H7 (cell line): ENCODE measurements around the gene FAM72A. TPM values are rescaled to one million over a fixed set of nuclear protein-coding genes. Genes with fewer than 3 reads are reported as not detected.
"Not testable (repeated sequence)": the region's sequence is repeated elsewhere in the genome, so short reads cannot be mapped to it uniquely, and the experiment has no call there.

Source experiments
- DNase-seq: peaks from one replicate; pipeline ENCODE4 v3.0.0; 2012
- H3K27me3 ChIP-seq: 2 replicates; pipeline ENCODE4 v1.6.0; 2011; ENCODE audit warnings: mild to moderate bottlenecking, low read length; ENCODE audit not compliant: control insufficient read depth, insufficient read depth
- H3K36me3 ChIP-seq: replicated peaks from 2 replicates; pipeline ENCODE4 v1.5.1; 2011; ENCODE audit warnings: low read length; ENCODE audit not compliant: control insufficient read depth, insufficient read depth
- H3K4me3 ChIP-seq: 2 replicates; pipeline ENCODE4 v1.5.1; 2011; ENCODE audit warnings: low read depth, mild to moderate bottlenecking, control low read depth, low read length, moderate library complexity; ENCODE audit not compliant: insufficient read depth
- total RNA-seq: library from RNA; depleted of rRNA; stranded (reverse); fragments of >200 nt; shearing (Covaris generic); gene quantifications from 2 replicates; pipeline ENCODE4 v1.2.3, GENCODE V29; 2014

The FAM72A gene
- total RNA-seq, 1 experiment from 2014 or later: 21.8 TPM

DNA sequence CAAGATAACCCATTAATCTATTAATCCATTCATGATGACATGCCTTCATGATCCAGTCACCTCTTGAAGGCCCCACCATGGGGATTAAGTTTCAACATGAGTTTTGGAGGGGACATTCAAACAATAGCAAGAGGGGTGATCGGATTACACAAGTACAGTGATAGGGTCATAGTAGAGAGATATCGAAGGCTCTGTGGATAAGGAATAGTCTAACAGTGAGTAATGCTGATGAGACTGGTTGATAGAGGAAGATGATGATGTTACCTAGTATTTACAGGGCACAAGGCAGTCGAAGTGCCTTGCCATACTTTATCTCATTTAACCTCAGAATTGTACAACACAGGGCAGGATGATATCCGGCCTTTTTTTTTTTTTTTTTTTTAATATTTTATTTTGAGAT is 18.9 kb upstream of the FAM72A start:
- DNase-seq, H3K36me3 ChIP-seq, H3K27me3 ChIP-seq, H3K4me3 ChIP-seq: not testable (repeated sequence)

DNA sequence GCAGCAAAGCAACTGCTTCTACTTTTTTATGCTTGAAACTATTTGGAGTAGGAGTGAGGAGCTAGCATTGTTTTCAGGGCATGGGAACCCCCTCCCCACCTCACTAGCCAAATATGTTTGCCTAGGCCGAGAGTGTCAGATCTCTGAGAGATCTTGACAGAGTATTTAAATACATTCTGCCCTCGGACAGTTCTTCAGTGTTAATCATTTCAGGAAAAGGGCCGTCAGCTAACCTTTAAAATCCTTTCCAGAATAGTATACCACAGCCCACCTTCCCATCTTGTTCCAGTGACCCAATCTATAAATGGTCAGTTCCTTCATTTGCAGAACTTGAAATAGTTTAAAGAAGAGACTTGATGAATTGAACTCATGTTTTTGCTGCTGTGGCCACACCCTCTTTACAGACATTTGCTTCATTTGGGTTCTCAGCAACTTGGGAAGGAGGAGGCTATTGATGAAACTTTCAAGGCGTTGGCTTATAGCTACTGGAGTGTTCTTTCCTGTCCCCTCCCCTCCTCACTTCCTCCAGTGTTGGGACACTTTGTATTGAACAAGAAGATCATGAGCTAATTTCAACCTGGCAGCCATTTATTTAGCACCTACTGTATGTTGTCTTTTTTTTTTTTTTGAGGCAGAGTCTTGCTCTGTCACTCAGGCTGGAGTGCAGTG is 17.8 kb upstream of the FAM72A start:
- DNase-seq, H3K27me3 ChIP-seq, H3K36me3 ChIP-seq, H3K4me3 ChIP-seq: not testable (repeated sequence)

DNA sequence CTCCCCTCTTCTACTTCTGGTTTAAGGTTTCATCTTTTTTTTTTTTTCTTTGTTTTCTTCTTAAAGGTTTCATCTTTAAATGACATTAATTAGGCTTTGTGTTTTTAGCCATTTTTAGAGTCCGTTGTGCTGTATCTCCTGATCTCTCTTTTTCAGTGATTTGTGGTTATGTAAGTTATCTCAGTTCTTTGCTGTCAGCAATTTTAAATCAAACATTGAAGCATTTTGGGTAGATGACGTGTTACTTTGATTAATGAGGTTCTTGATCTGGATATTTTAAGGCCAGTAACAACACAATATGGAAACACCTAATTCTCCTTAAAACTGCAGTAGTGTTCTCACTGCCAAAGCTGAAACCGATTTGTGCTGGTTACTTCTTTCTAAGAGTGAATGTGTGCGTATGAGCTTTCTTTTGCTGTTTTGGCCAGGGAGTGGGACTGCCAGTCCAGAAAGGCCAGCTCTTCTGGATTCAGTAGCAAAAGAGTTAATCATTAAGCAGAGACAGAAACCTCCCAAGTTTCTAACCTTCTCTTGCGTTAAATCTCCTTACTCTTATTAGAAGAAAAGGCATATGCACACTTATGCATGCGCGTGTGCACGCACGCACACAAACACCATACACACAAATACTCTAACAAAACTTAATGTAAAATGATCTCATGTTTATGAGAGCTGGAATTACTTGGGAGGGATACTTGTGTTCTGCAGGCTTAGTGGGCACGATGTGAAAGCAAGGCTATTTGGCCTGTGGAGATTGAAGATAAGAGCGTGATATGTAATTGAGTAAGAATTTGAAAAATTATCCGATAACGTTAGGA is 17.1 kb upstream of the FAM72A start:
- not testable (repeated sequence) for H3K4me3 ChIP-seq, H3K27me3 ChIP-seq, DNase-seq, H3K36me3 ChIP-seq

DNA sequence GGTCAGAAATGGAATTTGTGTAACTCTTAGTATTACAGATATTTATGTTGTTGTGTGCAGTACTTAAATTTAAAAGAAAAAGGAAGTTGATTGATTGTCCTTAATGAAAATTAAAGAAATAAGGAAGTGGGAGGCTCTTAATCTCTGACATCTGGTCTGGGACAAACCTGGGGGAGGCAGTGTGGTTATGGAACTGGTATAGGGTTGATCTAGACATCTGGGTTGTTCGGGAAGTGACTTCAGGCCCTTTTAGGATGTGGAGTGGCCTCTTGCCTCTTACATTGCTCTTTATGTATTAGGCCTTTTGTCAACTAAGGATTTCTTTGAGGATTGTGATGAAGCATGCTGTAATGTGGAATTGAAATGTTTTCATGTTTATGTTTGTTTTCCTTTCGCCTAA is 16.1 kb upstream of the FAM72A start:
- not testable (repeated sequence) for H3K27me3 ChIP-seq, H3K4me3 ChIP-seq, H3K36me3 ChIP-seq, DNase-seq

DNA sequence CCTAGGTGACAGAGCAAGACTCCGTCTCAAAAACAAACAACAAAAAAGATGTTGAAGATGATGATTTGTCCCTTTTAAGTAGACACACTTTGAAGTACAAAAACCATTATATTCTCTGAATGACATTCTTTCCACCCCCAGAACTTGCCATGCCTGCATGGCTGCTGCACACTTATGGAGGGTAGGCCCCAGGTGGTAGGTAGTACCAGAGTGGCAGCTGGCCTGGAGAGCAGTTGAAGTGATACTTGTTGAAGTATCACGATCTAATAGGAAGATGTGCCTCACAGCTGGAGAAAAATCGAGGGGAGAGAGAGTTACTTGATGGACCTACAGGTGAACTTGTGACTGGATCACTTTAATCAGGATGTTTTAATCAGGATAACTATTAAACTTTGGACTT is 15.6 kb upstream of the FAM72A start:
- DNase-seq, H3K36me3 ChIP-seq, H3K27me3 ChIP-seq, H3K4me3 ChIP-seq: not testable (repeated sequence)

DNA sequence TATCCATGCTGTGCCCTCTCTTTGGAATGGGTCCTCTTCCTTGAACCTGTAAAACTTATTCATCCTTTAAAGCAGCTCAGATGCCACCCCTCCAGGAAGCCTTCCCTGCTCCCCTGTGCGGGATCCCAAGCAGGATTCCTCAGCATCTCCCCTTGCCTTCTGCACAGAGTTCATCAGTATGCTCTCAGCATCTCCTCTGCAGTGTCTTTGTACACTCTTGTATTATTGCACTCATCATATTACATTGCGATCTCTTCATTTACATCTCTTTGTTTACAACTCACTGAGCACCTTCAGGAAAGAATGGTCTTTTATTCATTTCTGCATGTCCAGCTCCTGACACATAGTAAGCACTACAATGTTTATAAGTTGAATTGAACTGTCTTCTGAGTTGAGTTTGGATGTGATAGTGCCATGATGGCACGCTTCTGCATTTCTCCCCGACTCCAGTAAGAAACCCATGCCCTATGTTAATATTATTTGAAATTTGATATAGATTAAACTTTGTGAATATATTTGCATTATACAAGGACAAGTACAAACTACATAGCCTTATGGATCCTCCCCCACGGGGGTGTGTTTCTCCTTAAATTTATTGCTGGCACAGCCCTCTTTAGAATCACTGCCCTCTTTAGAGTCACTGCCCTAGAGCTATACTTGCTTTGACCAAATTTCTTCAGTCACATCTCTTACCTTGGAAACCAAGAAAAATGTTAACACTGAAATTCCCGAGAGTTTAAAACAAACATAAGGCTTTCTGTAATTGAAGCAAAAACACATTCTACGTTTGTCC is 13.2 kb upstream of the FAM72A start:
- not testable (repeated sequence) for H3K4me3 ChIP-seq, H3K27me3 ChIP-seq, H3K36me3 ChIP-seq, DNase-seq

DNA sequence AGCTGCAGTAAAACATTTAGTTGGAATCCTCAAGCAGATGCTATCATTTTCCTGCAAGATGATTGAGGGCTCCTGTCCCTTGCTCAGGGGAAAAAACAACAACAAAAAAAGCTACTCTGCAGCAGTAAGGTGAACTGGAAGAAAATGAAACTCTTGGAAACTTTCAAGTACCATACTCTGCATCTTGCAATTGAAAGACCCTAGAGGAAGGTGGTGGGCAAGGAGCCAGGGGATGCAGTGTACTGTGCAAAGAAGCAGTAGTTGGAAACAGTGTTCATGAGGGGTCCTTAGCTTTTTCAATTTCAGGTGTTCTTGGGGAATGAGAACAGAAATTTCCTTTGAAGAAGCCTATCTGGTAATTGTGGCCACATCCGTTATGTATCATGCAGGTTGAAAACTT is 8.2 kb upstream of the FAM72A start:
- H3K4me3 ChIP-seq, H3K36me3 ChIP-seq, H3K27me3 ChIP-seq, DNase-seq: not testable (repeated sequence)

DNA sequence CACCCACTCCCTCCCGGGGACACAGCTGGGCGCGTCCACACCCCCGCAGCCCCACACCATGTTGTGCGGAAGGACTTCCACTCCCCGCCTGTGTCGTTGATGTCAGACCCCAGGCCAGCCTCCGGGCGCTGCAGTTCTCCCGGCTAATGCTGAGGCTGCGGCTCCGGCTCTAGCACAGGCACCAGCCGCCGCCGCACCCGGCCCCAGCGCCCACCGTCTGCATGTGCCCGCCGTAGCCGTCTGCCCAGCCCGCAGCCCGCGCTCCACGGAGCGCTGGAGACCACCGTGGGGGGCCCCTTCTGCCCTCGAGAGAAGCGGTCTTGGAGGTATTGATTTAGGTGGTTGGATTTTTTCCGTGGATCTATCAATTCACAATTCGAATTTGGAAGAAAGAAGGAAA is 2.9 kb upstream of the FAM72A start:
- peak overlapping the region; percentile 19 for H3K4me3 ChIP-seq
- H3K36me3 ChIP-seq, H3K27me3 ChIP-seq, DNase-seq: not testable (repeated sequence)

DNA sequence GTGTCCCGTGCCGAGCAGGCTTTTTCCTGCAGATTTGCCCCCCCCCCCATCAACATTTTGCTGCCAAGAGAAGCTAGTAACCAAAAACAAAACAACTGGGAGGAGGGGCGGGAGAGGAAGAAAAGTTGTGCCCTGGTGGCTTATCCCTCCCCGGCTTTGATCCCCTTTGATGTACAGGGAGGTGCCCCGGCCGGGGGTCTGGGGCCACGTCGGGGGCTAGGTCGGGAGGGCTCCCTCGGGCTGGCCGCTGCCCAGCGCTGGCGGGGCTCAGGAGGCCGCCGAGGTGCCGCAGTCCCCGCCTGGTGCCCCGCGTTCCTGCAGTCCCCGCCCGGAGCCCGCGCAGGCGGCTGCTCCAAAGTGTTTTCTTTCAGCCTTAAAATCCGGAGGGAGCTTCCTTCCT is 2.2 kb upstream of the FAM72A start:
- H3K27me3 ChIP-seq, H3K36me3 ChIP-seq, DNase-seq: not testable (repeated sequence)
- peak overlapping the region; percentile 40 for H3K4me3 ChIP-seq

DNA sequence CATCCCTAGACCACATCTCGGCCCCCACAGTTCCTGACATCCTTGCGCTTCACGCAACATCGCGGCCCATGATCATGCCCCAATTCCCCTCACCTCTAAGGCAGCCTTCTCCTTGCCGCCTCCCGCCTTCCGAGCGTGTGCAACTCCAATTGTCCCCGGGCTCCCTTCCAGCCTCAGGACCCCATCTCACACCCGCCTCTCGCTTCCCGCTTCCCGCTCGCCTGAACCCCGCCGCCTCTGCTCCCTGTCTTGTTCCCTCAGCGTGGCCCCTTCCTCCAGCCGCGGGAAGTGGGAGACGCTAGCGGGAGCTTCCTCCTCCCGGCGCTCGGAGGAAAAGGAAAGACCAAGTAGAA is 1.5 kb upstream of the FAM72A start:
- peak overlapping the region; percentile 38 for H3K4me3 ChIP-seq
- not testable (repeated sequence) for DNase-seq, H3K27me3 ChIP-seq, H3K36me3 ChIP-seq

DNA sequence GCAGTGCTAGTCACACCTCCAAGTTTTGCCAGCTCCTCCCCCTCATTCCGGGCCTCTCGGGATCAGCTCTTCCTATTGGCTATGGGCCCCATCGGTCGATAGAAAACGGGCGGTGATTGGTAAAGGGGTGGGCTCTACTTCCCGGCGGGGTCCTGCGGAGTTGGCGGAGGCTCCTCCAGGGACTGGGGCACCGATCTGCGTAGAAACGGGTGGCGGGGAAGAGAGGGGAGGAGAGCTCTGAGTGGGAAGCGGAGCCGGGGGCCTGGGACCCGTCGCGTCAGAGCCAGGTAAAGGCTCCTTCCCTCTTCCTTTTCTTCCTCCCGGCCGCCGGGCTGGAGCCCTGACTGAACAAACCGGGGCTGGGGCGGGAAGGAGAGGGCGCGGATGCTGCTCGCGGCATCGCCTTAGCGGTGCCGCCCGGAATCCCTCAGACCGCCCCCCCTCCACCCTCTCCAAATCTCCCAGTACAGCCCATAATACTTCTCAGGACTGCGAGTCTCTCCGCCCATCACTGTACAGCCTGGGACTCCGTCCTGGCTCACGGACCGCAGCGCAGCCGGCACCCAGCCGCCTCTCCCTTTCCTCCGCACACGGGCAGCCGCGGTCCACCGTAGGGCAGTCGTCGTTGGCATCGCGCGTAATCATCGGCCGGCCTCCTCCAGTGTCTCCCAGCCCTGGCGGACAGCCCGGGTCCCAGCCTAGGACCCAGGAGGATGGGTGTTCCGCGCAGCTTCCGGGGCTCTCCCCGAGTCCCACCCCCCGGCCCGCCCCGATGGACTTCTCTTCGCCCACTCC is 922 bp upstream of the FAM72A start, which contains the start of gene SRGAP2:
TSS of gene SRGAP2 (plus strand) at position 178 of the 795 bp plus-strand sequence. CDS start 2,430 bp downstream, outside the sequence.
- not testable (repeated sequence) for H3K27me3 ChIP-seq, H3K36me3 ChIP-seq, DNase-seq
- peak within 1 kb of the TSS; percentile 48 for H3K4me3 ChIP-seq

DNA sequence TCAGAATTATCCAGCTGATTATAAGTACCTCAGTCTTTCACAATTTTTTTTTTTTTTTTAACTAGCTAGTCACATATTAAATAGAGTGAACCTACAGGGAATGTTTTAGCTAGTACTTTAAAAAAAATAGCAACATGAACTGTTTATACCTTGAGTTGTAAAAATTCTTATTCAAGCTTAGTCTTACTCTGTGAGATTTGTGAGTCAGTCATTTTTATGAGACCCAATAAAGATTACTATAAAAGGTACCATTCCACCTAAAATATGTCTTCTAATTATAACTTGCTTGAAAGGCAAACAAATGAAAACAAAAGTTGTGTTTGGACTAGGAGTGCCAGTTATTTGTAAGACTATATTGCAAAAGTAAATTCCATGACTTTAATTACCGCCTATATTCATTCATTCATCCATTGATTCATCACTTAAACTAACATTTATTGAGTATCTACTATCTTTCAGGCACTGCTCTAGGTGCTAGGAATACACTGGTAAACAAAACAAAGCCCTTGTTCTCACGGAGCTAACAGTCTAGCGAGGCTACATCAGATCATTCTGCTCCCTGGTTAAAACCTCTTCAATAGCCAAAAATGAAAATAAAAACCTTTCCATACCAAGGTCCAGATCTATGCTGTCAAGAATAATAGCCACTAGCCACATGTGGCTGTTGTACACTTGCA is 5.8 kb downstream of the FAM72A start:
- DNase-seq, H3K4me3 ChIP-seq, H3K36me3 ChIP-seq, H3K27me3 ChIP-seq: not testable (repeated sequence)

DNA sequence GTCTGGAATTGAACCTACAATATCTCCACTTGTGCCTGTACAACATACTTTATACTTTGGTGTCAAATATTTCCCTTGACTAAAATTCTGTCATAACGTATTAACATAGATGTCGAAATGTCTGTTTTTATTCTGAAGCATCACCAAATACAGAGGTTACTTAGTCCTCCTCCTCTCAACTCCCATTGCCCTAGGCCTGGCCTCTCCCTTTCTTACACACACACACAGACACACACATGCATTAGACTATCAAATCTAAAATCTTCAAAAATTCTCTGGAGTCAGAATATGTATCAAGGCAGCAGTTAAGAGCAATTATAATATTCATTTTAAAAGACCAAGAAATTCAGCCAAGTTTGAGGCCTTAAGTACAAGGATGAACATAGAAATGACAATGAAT is 7.5 kb downstream of the FAM72A start:
- not testable (repeated sequence) for DNase-seq, H3K36me3 ChIP-seq, H3K4me3 ChIP-seq, H3K27me3 ChIP-seq

DNA sequence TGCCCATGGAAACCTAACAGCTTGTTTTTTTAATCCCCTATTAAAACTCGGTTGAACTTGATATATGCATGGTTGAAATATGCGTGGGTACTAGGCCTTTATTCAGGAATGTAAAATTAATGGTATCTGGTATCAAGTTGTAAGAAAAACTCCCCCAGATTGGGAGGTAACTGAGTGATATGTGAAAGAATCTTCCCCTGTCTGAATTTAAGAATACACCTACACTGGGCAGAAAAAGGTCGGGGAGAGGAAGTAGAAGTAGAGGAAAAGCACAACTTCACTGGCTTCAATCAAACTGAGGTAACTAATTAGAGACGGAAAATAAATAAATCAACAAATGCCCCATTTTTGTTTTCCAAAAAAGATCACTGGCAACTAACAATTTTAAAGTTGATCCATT is 15.8 kb downstream of the FAM72A start:
- not testable (repeated sequence) for DNase-seq, H3K36me3 ChIP-seq, H3K27me3 ChIP-seq, H3K4me3 ChIP-seq
